Measurements from ENCODE around the gene XPNPEP2. TPM values are rescaled to one million over a fixed set of nuclear protein-coding genes. Genes with fewer than 3 reads are reported as not detected.

XPNPEP2 gene
- polyA plus RNA-seq, 1 of the 3 experiments (the other 2 are of a cell fraction): 0.21 TPM

- no peak for TF ChIP-seq YY1 (IDR thresholded peaks at IDR 0.05; ENCODE audit: low read depth)
Measured at GRCh38 chrX:129696463-129697155, 42.2 kb upstream of the XPNPEP2 start.

GRCh38 chrX:129697204-129697829, 41.5 kb upstream of the XPNPEP2 start:
- TF ChIP-seq FOXJ3 (CRISPR knock-in tag; IDR thresholded peaks at IDR 0.05) (no peak), CTCF (IDR thresholded peaks at IDR 0.05) (no peak), ZBTB33 (IDR thresholded peaks at IDR 0.05; ENCODE audit: borderline replicate concordance, low read depth) (no peak), RXRA (IDR thresholded peaks at IDR 0.05; ENCODE audit: borderline replicate concordance, low read depth) (no peak), IRF3 (IDR thresholded peaks at IDR 0.05; ENCODE audit: low read depth, low read length) (no peak), RFX5 (IDR thresholded peaks at IDR 0.05; ENCODE audit: low read length) (no peak), TCF12 (IDR thresholded peaks at IDR 0.05) (no peak), RAD21 (IDR thresholded peaks at IDR 0.05; ENCODE audit: low read length) (no peak), RCOR1 (IDR thresholded peaks at IDR 0.05; ENCODE audit: low read length) (no peak), EZH2phosphoT487 (IDR thresholded peaks at IDR 0.05; ENCODE audit: borderline replicate concordance, low read depth) (no peak)
- Histone ChIP-seq H3K36me3 (replicated peaks in 1 of 2; ENCODE audit: control insufficient read depth in 1 of 2, insufficient read depth in 2 of 2, low read length in 1 of 2) (no peaks in the 10 kb centered on the region), H3K27me3 (ENCODE audit: insufficient read depth) (peaks cover 24% of the 10 kb centered on the region; the same call in 1 of the 2 replicates), H4K20me1 (ENCODE audit: insufficient read depth) (no peaks in the 10 kb centered on the region), H3K4me2 (no peak overlapping the region), H3K79me2 (ENCODE audit: insufficient read depth) (no peaks in the 10 kb centered on the region), H3K9me3 (no peaks in the 10 kb centered on the region), H3K9me2 (no peaks in the 10 kb centered on the region), H3K9ac (no peak overlapping the region), H3F3A (replicated peaks; ENCODE audit: insufficient read depth) (no peaks in the 10 kb centered on the region), H3K4me1 (ENCODE audit: control insufficient read depth in 1 of 2, insufficient read depth in 2 of 2, low read depth in 1 of 2, low read length in 1 of 2) (no peaks in the 10 kb centered on the region), H3K27ac (ENCODE audit: low read depth in 2 of 2, low read length in 1 of 2) (no peak overlapping the region), H3K4me3 (ENCODE audit: low read depth in 2 of 2, low read length in 1 of 2) (no peak overlapping the region), H2AFZ (ENCODE audit: low read depth) (no peak overlapping the region)
- ChIA-PET CTCF (interaction anchor here (1.1 kb wide), 1 partner anchor 11 kb away, joined by 4 read pairs; no protein-coding TSS in a partner anchor), POLR2A (no interaction called here)
- DNase-seq: no peak
- 33% methylated on average over 9 of the region's 9 CpGs for WGBS (ENCODE audit: low lambda C conversion rate)

More at GRCh38 chrX:129696463-129697155, 42.2 kb upstream of the XPNPEP2 start:
- Histone ChIP-seq H3K4me1 (ENCODE audit: control insufficient read depth in 1 of 2, insufficient read depth in 2 of 2, low read depth in 1 of 2, low read length in 1 of 2) (no peaks in the 10 kb centered on the region), H3K9me2 (no peaks in the 10 kb centered on the region), H3K27ac (ENCODE audit: low read depth in 2 of 2, low read length in 1 of 2) (no peak overlapping the region), H3K9me3 (no peaks in the 10 kb centered on the region), H3K79me2 (ENCODE audit: insufficient read depth) (no peaks in the 10 kb centered on the region), H3K4me3 (ENCODE audit: low read depth in 2 of 2, low read length in 1 of 2) (no peak overlapping the region), H3F3A (replicated peaks; ENCODE audit: insufficient read depth) (no peaks in the 10 kb centered on the region), H3K4me2 (no peak overlapping the region), H3K36me3 (replicated peaks in 1 of 2; ENCODE audit: control insufficient read depth in 1 of 2, insufficient read depth in 2 of 2, low read length in 1 of 2) (no peaks in the 10 kb centered on the region), H2AFZ (ENCODE audit: low read depth) (no peak overlapping the region), H3K27me3 (ENCODE audit: insufficient read depth) (peaks cover 24% of the 10 kb centered on the region; the same call in 1 of the 2 replicates), H4K20me1 (ENCODE audit: insufficient read depth) (no peaks in the 10 kb centered on the region), H3K9ac (no peak overlapping the region)
- WGBS (ENCODE audit: low lambda C conversion rate): 39% methylated on average over 7 of the region's 8 CpGs
- ChIA-PET CTCF (interaction anchor here (1.1 kb wide), 1 partner anchor 10 kb away, joined by 4 read pairs; no protein-coding TSS in a partner anchor), POLR2A (no interaction called here)
- no peak for DNase-seq

All from SK-N-SH (cell line).